ENCODE data around the gene NT5DC2.

NT5DC2 gene

GRCh38 chr3:52506266-52506966 is 27.2 kb downstream of the NT5DC2 start:
- DNase-seq = no peak

- DNase-seq = no peak
Observed at GRCh38 chr3:52504977-52505376, 28.7 kb downstream of the NT5DC2 start.

GRCh38 chr3:52503788-52504424 is 29.8 kb downstream of the NT5DC2 start:
- no peak for DNase-seq

GRCh38 chr3:52502808-52503350 is 30.8 kb downstream of the NT5DC2 start:
- no peak for DNase-seq

GRCh38 chr3:52502001-52502400 is 31.7 kb downstream of the NT5DC2 start:
- no peak for DNase-seq

- DNase-seq = no peak
Observed at GRCh38 chr3:52501046-52501445, 32.6 kb downstream of the NT5DC2 start.

GRCh38 chr3:52498137-52499054 is 35.3 kb downstream of the NT5DC2 start:
- peak; percentile 70 for DNase-seq

- DNase-seq = no peak
Observed at GRCh38 chr3:52495777-52496602, 37.7 kb downstream of the NT5DC2 start.

- DNase-seq = peak; percentile 64
Observed at GRCh38 chr3:52494886-52495495, 38.7 kb downstream of the NT5DC2 start, which contains the start of gene STAB1. TSS of gene STAB1 (plus strand) at chr3:52495338. CDS start at chr3:52495414, 76 bp downstream.

- no peak for DNase-seq
Observed at GRCh38 chr3:52494445-52494844, 39.2 kb downstream of the NT5DC2 start.

GRCh38 chr3:52493232-52494017 is 40.2 kb downstream of the NT5DC2 start:
- no peak for DNase-seq

- no peak for DNase-seq
Observed at GRCh38 chr3:52492059-52492458, 41.6 kb downstream of the NT5DC2 start.

- DNase-seq = no peak
Observed at GRCh38 chr3:52490939-52491526, 42.6 kb downstream of the NT5DC2 start.

GRCh38 chr3:52490035-52490938 is 43.4 kb downstream of the NT5DC2 start:
- DNase-seq = no peak

GRCh38 chr3:52489453-52489852 is 44.2 kb downstream of the NT5DC2 start:
- no peak for DNase-seq

- no peak for DNase-seq
Observed at GRCh38 chr3:52488746-52489145, 44.9 kb downstream of the NT5DC2 start.

- DNase-seq = no peak
Observed at GRCh38 chr3:52487788-52488691, 45.6 kb downstream of the NT5DC2 start.
